NCI-H1105 (cell line): ENCODE measurements around the gene CCDC186.

ENCODE experiments used
- DNase-seq: peaks from one replicate; lab custom pipeline; 2025; lab: John Stamatoyannopoulos, UW

The CCDC186 gene

DNA sequence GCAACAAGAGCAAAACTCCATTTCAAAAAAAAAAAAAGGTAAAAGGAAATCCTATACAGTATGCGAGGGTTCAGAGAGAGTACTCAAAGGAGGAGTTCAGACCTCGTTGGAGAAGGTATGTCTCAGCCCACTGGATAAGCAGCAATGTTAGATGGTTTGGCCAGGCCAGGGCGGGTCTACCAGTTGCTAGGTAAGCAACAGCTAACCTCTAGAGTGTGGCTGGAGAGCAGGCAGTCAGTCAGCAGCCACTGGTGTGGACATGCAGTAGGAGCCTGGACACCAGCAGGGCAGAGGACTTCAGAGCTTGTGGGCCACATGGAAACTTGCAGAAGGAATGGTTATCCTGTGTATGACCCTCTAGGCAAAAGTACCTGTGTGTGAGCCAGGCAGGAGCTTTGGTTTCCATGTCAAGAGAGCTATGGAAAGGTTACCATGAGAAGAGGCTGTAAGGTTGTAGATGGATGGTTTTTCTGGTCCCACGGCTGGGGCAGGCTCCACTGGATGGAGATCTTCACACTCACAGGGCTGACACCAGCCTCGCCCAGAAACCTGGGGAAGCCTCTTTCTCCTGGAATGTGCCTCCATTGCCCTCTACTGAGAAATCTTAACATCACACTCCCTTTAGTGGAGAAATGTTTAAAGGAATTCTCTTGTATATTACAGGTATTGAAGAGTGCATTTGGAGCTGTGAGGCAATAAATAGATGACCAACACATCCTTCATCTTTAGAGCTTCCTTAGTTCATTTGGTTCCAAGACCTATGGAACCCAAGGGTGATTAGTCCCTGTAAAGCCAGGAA is 63.6 kb downstream of the CCDC186 start:
- DNase-seq: no peak

- peak; percentile 2 for DNase-seq
Observed at GRCh38 chr10:114103284-114103683, 70.7 kb downstream of the CCDC186 start.

GRCh38 chr10:114102256-114102655 is 71.7 kb downstream of the CCDC186 start:
- DNase-seq: no peak

DNA sequence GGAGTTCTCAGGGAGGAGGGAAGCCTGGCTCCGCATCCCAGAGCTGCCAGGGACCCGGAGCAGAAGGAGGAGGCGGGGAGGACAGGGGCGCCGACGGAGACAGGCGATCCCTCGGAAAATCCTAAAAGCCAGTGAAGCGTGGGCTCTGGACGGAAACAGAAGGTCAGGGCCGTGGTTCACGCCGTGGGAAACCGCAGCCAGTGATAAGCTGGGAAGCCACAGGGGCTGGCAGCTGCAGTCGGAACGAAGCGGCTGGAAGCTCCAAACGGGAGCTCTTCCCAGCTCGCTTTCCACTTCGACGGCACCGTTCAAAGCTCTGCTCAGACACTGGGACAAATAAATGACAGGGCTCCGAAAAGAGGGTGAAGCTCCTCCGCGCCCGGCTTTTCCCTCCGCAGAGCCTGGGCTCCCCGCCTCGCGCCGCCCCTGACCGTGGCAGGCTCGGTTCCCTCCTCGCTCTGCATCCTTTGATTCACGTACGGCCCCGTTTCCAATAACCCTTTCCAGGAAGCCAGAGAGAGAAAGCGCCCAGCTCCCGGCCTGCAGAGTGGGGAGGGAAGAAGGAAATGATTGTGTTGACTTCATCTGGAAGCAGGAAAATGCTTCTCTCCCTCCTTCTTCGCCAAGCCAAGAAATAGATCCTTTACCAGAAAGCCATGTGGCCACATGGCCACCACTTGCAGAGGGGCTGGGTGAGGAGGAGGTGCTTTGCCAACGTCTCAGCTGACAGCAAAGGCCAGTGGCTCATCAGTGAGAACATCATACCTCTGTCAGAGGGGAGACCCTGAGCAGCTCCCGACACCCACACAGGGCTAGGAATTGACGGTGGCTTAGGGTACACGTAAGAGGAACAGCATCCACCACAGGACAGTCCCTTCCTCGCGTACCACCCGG is 72.9 kb downstream of the CCDC186 start:
- peak; percentile 13 for DNase-seq

- DNase-seq: no peak
Observed at GRCh38 chr10:114096864-114097263, 77.1 kb downstream of the CCDC186 start.

GRCh38 chr10:114095559-114096337 is 78.3 kb downstream of the CCDC186 start:
- no peak for DNase-seq

GRCh38 chr10:114094795-114095194 is 79.2 kb downstream of the CCDC186 start:
- DNase-seq: no peak

- no peak for DNase-seq
Observed at GRCh38 chr10:114087655-114088054, 86.3 kb downstream of the CCDC186 start.

DNA sequence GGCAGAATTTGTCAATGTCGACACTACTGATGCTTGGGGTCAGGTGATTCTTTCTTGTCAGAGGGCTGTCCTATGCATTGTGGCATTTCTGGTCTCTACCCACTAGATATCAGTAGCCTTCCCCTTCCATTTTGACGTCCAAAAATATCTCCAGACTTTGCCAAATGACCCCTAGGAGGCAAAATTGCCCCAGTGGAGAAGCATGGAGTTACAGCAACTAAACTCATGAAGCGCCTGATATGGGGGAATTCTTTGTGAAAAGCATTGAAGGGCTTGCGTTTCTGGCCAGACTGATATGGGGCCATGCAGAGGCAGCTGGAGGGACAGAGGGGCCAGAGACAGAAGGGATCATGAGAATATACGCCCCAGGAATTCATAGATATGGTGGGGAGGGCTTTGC is 86.7 kb downstream of the CCDC186 start:
- no peak for DNase-seq

DNA sequence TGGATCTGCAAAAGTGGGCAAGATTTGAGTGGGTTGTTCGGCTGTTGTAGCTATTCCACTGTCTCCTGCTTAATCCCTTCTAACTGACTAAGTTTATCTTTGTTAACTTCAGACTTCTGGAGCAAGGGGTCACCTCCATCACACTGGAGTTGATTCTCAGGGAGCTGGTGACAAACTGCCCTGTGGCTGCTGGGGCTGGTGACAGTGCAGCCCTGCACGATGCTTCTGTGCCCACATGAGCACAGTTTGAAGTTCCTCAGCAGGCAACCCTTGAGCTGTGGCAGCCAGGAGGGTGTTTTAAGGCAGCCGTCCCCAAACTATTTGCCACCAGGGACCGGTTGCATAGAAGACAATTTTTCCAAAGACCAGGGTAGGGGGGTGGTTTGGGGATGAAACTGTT is 89.8 kb downstream of the CCDC186 start:
- no peak for DNase-seq

- no peak for DNase-seq
Observed at GRCh38 chr10:114083040-114083439, 91.0 kb downstream of the CCDC186 start.

DNA sequence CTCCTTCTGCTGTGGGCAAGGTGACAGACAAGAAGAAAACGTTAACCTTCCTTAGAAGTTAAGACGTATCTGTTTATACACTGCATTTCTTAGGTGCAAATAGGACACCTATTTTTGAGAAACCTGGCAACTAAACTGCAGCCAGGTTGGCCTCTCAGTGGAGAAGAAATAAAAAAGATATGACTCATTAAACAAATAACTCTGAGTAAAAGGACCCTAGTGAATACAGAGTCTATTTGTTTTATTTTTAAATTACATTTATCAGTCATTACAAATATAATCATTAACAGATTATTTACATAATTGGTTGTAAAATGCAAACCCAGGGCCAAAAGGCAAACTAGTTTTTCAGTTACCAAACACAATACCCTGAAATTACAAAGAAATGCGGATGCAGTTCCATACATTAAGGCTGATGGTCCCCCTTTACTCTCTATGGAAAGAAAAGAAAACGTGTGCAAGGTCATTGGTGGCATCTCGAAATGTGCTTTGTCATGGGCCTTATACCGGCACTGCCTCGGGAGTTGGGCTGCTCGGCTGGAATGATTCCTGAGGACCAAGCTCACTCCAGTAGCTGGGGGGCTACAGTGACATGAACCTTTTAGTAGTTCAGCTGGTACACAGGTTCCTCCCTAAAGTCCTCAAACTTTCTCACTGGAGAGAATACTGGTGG is 92.0 kb downstream of the CCDC186 start:
- no peak for DNase-seq

DNA sequence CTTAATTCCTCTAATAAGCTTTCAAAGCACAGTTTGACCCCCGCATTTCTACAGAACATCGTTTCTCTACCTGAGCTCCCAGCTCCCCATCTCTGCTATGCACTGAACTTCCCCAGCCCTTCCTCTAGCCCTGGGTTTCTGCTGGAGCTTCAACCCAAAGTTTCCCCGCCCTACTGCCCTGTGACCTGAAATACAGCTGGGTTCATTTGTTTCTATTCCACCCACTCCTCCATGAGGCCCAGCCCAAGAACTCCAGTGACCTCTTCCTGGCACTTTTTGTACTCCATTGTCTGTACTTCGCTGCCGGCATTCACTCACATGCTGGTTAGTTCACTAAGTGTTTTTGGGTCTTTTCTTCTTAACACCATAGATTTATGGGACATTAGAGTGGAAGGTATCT is 94.6 kb downstream of the CCDC186 start:
- no peak for DNase-seq

DNA sequence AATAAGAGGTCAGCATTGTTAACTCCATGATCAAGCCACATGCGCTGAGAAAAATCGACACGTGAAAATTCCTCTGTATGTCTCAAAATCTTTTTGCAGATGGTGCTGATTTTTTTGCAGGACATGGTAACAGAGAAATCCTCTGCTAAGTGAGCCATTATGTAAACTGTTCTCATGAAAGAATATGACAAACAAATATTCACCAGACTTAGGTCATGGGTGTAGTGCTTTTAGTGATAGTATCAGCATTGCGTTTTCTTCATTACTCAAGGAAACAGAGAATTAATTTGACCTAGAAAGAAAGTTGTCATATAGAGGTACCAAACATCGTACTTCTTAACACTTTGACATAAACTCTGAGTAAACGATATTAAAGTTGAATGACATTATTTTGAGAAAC is 95.7 kb downstream of the CCDC186 start:
- no peak for DNase-seq

- no peak for DNase-seq
Observed at GRCh38 chr10:114077815-114078219, 96.2 kb downstream of the CCDC186 start.

DNA sequence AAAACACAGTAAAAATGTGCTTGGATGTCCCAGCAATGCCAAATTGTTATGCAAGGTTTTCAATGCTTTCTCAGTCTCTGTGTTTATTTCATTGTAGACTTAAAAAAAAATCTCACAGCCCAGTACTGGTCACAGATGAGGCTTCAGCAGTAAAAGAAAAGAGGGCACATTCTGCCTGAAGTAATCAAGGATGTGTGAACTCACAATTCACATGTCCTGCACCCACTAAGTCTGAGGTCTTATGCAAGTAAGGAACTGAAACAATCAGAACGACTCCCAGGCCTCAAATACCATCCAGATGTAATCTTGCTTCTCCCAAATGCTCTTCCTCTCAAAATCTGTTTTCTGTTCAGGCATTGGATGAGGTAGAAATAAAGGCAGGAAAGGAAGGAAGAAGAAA is 96.7 kb downstream of the CCDC186 start:
- no peak for DNase-seq

DNA sequence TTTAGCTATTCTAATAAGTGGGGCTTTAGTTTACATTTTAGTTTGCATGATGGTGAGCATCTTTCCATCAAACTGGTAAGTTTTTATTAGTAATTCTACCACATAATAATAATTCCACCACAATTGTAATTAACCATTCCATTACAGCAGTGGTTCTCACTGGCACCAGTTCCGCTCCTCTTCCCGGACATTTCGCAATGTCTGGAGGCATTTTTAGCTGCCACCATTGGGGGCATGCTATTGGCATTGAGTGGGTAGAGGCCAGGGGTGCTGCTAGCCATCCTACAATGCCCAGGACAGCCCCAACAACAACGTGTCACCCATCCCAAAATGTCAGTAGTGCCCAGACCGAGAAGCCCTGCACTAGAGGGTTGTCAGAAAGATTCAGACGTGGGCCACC is 98.9 kb downstream of the CCDC186 start:
- no peak for DNase-seq

DNA sequence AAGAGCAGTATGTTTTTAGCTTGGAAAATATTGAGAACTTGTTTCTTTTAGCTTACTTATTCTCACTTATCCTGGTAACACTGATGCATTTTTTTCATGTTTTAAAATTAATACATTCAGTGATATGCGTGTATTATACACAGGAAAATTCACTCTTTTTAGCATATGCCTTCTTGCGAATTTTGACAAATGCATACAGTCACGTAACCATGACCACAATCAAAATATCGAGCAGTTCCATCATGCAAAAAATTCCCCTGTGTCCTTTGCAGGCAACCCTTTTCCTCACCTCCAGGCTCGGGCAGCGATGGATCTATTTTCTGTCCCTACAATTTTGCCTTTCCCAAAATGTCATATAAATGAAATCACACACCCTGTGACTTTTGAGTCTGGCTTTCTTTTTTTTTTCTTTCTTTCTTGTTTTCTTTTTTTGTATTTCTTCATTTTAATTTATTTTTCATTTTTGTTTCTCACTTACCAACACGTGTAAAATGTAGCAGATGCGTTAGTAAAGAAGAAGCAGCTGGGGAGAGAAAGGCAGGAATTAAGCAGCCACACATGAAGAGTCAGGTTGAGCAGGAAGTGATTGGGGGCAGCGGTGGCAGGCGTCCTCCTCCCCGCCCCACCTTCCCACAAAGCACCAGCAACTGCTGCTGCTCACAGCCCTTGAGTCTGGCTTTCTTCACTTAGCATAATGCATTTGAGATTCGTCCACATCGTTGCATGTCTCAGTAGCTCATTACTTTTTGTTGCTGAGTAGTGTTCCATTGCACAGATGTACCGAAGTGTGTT is 100.4 kb downstream of the CCDC186 start:
- no peak for DNase-seq

GRCh38 chr10:114071178-114071577 is 102.8 kb downstream of the CCDC186 start:
- no peak for DNase-seq
